SK-N-SH treated with all-trans-retinoic acid at 6 μM for 48 hours (cell line): ENCODE results near the gene UBXN4.
A peak's percentile ranks its signal among the peaks of the same experiment; 100 is the strongest.

Experiments used
- ATAC-seq: fragments of 200-7000 bp; cut with Tn5 transposase; 3 replicates; pipeline ENCODE4 v1.9.1; 2020; ENCODE audit warnings: mild to moderate bottlenecking, moderate library complexity
- BACH2 ChIP-seq: fragments of 250-450 bp; sonication (Bioruptor Pico); IDR thresholded peaks from 2 replicates; pipeline ENCODE4 v1.9.0; 2021; ENCODE audit warnings: mild to moderate bottlenecking, borderline replicate concordance
- ESRRG ChIP-seq: fragments of 250-450 bp; sonication (Bioruptor Pico); IDR thresholded peaks from 2 replicates; pipeline ENCODE4 v1.6.1; 2021; ENCODE audit warnings: mild to moderate bottlenecking
- OSR1 ChIP-seq: fragments of 250-450 bp; sonication (Bioruptor Pico); IDR thresholded peaks from 2 replicates; pipeline ENCODE4 v1.8.0; 2022; ENCODE audit warnings: moderate library complexity, mild to moderate bottlenecking, inconsistent platforms
- PPARA ChIP-seq: fragments of 250-450 bp; sonication (Bioruptor Pico); IDR thresholded peaks from 2 replicates; pipeline ENCODE4 v1.5.0; 2020; ENCODE audit warnings: mild to moderate bottlenecking, borderline replicate concordance
- RARB ChIP-seq: fragments of 250-450 bp; sonication (Bioruptor Pico); IDR thresholded peaks from 2 replicates; pipeline ENCODE4 v1.8.0; 2021; ENCODE audit warnings: mild to moderate bottlenecking, moderate library complexity
- SNAI2 ChIP-seq: fragments of 250-450 bp; sonication (Bioruptor Pico); IDR thresholded peaks from 2 replicates; pipeline ENCODE4 v1.5.0; 2020; ENCODE audit warnings: mild to moderate bottlenecking, moderate library complexity
- ZC3H10 ChIP-seq: fragments of 250-450 bp; sonication (Bioruptor Pico); IDR thresholded peaks from 2 replicates; pipeline ENCODE4 v1.5.1; 2021; ENCODE audit warnings: mild to moderate bottlenecking, moderate library complexity
- ZFP30 ChIP-seq: fragments of 450-650 bp; formaldehyde crosslinking; IDR thresholded peaks from 2 replicates; pipeline ENCODE4 v1.5.0; 2022; ENCODE audit warnings: mild to moderate bottlenecking, moderate library complexity
- ZNF565 ChIP-seq: fragments of 450-650 bp; formaldehyde crosslinking; conservative IDR thresholded peaks from 2 replicates; pipeline ENCODE4 v1.5.0; 2020; ENCODE audit warnings: low read depth, mild to moderate bottlenecking, moderate library complexity
- ZNF8 ChIP-seq: fragments of 450-650 bp; formaldehyde crosslinking; IDR thresholded peaks from 2 replicates; pipeline ENCODE4 v1.5.0; 2020; ENCODE audit warnings: mild to moderate bottlenecking, moderate library complexity
- TF ChIP-seq, protein P1 (sequence below): fragments of 250-450 bp; sonication (Bioruptor Pico); IDR thresholded peaks from 2 replicates; pipeline ENCODE4 v1.8.0; 2021; ENCODE audit warnings: low read depth, mild to moderate bottlenecking, moderate library complexity, borderline replicate concordance
- TF ChIP-seq, protein P2 (sequence below): fragments of 250-450 bp; sonication (Bioruptor Pico); IDR thresholded peaks from 2 replicates; pipeline ENCODE4 v1.8.0; 2020; ENCODE audit warnings: mild to moderate bottlenecking, moderate library complexity, borderline replicate concordance
- TF ChIP-seq, protein P3 (sequence below): fragments of 250-450 bp; sonication (Bioruptor Pico); IDR thresholded peaks from 2 replicates; pipeline ENCODE4 v1.5.1; 2021; ENCODE audit warnings: mild to moderate bottlenecking, moderate library complexity
- TF ChIP-seq, protein P4 (sequence below): fragments of 250-450 bp; sonication (Bioruptor Pico); IDR thresholded peaks from 2 replicates; pipeline ENCODE4 v1.5.1; 2020; ENCODE audit warnings: low read depth, mild to moderate bottlenecking, moderate library complexity
- TF ChIP-seq, protein P5 (sequence below): fragments of 250-450 bp; sonication (Bioruptor Pico); IDR thresholded peaks from 2 replicates; pipeline ENCODE4 v1.5.0; 2020; ENCODE audit warnings: mild to moderate bottlenecking, moderate library complexity

The UBXN4 gene

DNA sequence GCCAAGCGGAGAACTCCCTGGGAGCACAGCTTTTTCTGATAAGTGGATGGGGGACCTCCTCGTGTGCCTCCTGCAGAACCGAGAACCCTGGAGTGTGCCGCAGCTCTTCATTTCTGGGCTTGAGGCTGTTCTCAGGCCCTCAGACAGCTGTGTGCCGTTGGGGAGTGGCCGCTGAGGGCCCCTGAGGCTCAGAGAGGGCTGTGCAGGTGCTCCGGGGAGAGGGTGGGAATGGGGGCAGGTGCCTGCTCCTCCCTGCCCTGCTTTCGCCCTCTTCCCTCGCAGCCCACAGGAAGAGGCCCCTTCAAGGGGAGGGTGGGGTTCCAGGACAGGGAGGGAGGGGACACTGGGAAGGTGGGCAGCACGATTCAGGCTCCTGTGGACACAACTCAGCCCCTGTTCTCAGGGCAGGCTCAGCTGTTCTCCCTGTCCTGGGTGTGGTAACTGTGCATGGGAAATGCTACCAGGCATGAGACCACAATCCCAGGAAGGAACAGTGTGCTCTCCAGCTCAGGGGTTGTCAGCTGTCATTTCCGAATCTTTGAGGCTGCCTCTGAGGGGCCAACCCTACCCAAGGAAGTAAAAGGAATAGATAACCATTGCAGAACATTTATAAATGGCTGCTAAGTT is 84.0 kb downstream of the UBXN4 start:
- ATAC-seq, result peak; percentile 31; the same call in 1 of the 3 replicates
- TF ChIP-seq ZNF565 (no peak), RARB (CRISPR knock-in tag) (no peak), OSR1 (CRISPR knock-in tag) (no peak), SNAI2 (no peak), ZFP30 (CRISPR knock-in tag) (no peak), ESRRG (CRISPR knock-in tag) (no peak)

DNA sequence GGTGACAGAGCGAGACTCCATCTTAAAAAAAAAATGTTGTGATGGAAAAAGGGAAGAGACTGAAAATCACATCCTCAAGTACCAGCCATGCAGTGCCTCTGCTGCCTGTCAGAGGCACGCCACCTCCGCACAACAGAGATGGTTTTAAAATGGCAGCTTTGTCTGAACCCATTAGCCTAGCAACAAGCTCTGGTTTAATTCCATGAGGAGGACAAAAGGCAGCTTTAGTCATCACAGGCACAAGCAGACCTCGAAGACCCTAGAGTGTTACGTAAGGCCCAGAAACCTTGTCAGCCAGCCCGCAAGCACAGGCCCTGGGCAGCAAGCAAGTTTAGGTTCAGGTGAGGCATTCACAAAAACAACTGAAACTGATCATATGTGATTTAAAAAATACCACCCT is 84.9 kb downstream of the UBXN4 start:
- ATAC-seq, result no peak
- TF ChIP-seq ESRRG (CRISPR knock-in tag) (no peak), ZNF565 (no peak), RARB (CRISPR knock-in tag) (no peak), PPARA (no peak), ZC3H10 (CRISPR knock-in tag) (no peak)
- TF ChIP-seq, protein P1, sequence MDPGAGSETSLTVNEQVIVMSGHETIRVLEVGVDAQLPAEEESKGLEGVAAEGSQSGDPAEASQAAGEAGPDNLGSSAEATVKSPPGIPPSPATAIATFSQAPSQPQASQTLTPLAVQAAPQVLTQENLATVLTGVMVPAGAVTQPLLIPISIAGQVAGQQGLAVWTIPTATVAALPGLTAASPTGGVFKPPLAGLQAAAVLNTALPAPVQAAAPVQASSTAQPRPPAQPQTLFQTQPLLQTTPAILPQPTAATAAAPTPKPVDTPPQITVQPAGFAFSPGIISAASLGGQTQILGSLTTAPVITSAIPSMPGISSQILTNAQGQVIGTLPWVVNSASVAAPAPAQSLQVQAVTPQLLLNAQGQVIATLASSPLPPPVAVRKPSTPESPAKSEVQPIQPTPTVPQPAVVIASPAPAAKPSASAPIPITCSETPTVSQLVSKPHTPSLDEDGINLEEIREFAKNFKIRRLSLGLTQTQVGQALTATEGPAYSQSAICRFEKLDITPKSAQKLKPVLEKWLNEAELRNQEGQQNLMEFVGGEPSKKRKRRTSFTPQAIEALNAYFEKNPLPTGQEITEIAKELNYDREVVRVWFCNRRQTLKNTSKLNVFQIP (CRISPR knock-in tag), result no peak
- TF ChIP-seq, protein P2, sequence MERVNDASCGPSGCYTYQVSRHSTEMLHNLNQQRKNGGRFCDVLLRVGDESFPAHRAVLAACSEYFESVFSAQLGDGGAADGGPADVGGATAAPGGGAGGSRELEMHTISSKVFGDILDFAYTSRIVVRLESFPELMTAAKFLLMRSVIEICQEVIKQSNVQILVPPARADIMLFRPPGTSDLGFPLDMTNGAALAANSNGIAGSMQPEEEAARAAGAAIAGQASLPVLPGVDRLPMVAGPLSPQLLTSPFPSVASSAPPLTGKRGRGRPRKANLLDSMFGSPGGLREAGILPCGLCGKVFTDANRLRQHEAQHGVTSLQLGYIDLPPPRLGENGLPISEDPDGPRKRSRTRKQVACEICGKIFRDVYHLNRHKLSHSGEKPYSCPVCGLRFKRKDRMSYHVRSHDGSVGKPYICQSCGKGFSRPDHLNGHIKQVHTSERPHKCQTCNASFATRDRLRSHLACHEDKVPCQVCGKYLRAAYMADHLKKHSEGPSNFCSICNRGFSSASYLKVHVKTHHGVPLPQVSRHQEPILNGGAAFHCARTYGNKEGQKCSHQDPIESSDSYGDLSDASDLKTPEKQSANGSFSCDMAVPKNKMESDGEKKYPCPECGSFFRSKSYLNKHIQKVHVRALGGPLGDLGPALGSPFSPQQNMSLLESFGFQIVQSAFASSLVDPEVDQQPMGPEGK, result no peak
- TF ChIP-seq, all 23 proteins: peak for 0

DNA sequence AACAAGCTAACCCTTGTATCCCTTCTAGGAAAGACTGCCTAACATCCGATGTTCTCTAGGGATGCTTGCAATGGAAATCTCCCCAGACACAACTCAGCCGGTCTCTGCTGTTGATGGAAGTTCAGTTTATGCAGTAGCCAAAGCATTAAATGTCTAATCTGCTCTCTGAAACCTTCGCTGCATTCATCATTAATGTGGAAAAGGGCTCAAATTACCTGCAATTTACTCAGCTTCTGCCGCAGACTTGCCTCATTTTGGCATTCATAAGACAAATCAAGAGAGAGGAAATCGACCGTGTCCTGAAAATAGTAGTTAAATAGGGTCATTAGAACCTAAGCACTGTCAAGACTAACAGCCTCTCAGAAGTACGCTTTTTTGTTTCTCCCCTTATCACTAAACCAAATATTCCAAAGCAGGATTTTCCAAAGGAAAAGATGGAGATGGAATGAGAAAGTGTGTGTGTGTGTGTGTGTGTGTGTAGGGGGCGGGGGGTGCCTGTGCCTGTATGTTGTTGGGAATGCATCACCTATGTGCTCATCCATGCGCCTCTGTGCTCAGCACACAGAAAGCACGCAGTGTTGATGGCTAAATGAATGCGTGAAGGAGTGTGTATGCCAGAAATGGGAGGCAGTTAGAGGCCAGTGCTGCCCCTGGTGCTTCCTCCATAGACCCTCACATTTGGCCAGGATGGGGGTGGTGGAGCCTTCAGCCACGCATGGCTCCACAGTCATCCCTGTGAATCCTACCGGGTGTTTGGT is 87.9 kb downstream of the UBXN4 start:
- TF ChIP-seq ZNF565 (no peak), ZFP30 (CRISPR knock-in tag) (no peak), PPARA (no peak), OSR1 (CRISPR knock-in tag) (no peak), RARB (CRISPR knock-in tag) (no peak), BACH2 (CRISPR knock-in tag) (no peak), SNAI2 (no peak)
- TF ChIP-seq, protein P2, result no peak
- TF ChIP-seq, protein P3, sequence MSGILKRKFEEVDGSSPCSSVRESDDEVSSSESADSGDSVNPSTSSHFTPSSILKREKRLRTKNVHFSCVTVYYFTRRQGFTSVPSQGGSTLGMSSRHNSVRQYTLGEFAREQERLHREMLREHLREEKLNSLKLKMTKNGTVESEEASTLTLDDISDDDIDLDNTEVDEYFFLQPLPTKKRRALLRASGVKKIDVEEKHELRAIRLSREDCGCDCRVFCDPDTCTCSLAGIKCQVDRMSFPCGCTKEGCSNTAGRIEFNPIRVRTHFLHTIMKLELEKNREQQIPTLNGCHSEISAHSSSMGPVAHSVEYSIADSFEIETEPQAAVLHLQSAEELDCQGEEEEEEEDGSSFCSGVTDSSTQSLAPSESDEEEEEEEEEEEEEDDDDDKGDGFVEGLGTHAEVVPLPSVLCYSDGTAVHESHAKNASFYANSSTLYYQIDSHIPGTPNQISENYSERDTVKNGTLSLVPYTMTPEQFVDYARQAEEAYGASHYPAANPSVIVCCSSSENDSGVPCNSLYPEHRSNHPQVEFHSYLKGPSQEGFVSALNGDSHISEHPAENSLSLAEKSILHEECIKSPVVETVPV (CRISPR knock-in tag), result no peak
- TF ChIP-seq, protein P1 (CRISPR knock-in tag), result no peak
- TF ChIP-seq, protein P4, sequence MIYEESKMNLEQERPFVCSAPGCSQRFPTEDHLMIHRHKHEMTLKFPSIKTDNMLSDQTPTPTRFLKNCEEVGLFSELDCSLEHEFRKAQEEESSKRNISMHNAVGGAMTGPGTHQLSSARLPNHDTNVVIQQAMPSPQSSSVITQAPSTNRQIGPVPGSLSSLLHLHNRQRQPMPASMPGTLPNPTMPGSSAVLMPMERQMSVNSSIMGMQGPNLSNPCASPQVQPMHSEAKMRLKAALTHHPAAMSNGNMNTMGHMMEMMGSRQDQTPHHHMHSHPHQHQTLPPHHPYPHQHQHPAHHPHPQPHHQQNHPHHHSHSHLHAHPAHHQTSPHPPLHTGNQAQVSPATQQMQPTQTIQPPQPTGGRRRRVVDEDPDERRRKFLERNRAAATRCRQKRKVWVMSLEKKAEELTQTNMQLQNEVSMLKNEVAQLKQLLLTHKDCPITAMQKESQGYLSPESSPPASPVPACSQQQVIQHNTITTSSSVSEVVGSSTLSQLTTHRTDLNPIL (CRISPR knock-in tag), result no peak
- TF ChIP-seq, all 23 proteins: peak for 0
- ATAC-seq, result no peak

DNA sequence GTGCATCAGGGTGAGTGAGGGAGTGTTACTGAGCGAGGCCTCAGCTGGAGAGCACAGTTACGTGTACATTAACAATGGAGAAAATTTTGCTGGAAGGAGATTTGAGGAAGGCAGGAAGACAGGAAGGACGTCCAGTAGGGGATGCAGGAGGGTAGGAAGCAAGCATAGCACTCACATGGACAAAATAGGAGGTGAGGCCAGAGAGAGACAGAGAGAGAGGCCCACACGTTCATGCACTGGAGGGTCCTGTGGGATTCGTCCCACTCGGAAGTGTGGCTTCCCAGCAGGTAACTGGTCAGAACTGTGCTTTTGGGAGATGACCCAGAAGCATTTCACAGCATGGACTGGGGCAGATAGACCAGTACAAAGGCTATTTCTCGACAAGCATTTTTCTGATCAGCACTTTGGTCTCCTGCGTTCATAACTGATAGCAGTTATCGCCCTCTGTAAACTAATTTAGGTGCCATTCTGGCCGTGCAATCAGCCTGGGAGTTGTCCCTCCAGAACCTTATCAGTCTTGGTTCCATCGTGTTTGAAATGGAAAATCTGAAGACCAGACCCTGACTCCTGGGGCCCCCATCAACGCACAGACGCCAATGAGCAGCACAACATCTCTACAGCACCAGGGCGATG is 89.6 kb downstream of the UBXN4 start:
- no peak for ATAC-seq
- TF ChIP-seq OSR1 (CRISPR knock-in tag), result no peak
- no peak for TF ChIP-seq ZC3H10 (CRISPR knock-in tag)
- no peak for TF ChIP-seq BACH2 (CRISPR knock-in tag)
- TF ChIP-seq ZNF8 (CRISPR knock-in tag), result no peak
- no peak for TF ChIP-seq SNAI2
- no peak for TF ChIP-seq PPARA
- TF ChIP-seq, protein P1 (CRISPR knock-in tag), result no peak
- TF ChIP-seq ZNF565, result no peak
- TF ChIP-seq RARB (CRISPR knock-in tag), result no peak
- TF ChIP-seq, protein P5, sequence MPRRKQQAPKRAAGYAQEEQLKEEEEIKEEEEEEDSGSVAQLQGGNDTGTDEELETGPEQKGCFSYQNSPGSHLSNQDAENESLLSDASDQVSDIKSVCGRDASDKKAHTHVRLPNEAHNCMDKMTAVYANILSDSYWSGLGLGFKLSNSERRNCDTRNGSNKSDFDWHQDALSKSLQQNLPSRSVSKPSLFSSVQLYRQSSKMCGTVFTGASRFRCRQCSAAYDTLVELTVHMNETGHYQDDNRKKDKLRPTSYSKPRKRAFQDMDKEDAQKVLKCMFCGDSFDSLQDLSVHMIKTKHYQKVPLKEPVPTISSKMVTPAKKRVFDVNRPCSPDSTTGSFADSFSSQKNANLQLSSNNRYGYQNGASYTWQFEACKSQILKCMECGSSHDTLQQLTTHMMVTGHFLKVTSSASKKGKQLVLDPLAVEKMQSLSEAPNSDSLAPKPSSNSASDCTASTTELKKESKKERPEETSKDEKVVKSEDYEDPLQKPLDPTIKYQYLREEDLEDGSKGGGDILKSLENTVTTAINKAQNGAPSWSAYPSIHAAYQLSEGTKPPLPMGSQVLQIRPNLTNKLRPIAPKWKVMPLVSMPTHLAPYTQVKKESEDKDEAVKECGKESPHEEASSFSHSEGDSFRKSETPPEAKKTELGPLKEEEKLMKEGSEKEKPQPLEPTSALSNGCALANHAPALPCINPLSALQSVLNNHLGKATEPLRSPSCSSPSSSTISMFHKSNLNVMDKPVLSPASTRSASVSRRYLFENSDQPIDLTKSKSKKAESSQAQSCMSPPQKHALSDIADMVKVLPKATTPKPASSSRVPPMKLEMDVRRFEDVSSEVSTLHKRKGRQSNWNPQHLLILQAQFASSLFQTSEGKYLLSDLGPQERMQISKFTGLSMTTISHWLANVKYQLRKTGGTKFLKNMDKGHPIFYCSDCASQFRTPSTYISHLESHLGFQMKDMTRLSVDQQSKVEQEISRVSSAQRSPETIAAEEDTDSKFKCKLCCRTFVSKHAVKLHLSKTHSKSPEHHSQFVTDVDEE (CRISPR knock-in tag), result no peak
